ENCODE data around the gene HDAC2. TPM values are rescaled to one million over a fixed set of nuclear protein-coding genes. Genes with fewer than 3 reads are reported as not detected.

Gene HDAC2
- total and polyA plus RNA-seq, 2 experiments from 2014 or later: 343 to 355 TPM

DNA sequence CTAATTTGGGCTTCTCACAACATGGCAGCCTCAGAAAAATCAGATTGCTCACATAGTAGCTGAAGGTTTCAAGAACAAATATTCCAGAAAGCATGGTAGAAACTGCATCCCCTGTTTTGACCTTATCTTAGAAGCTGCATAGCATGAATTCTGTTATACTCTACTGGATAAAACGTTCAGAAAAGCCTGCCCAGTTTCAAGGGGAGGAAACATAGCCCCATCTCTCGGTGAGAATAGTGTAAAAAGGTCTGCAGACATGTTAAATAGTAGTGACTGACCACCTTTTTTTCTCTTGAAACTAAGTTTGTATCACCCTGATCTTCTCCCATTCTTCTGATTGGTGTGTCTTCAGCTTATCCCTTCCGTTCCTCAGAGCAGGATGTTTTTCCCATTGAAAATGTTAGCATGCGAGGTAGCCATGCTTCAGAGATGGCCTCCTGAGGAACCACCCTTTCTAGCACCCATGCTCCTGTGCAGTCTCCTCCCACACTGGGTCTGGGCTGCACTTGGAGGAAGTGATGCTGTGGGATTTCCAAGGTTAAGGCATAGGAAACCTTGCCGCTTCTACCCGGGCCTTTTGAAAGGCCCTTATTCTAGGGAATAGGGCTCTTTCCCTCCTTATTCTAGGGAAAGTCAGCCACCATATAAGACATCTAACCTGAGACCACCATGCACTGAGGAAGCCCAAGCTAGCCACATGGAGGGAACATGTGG lies 63.7 kb downstream of the HDAC2 start:
- no peaks in the 10 kb centered on the region for H3K79me2 ChIP-seq (replicated peaks; ENCODE audit: insufficient read depth)
- H3K36me3 ChIP-seq (ENCODE audit: insufficient read depth): no peaks in the 10 kb centered on the region
- no peaks in the 10 kb centered on the region for H3F3A ChIP-seq (replicated peaks; ENCODE audit: low read depth)
- TF ChIP-seq NANOG (IDR thresholded peaks at IDR 0.05; ENCODE audit: borderline replicate concordance) (no peak), ZNF114 (CRISPR knock-in tag; IDR thresholded peaks at IDR 0.05) (no peak), EZH2 (IDR thresholded peaks at IDR 0.05; ENCODE audit: low read depth, unreplicated experiment) (no peak), CREB1 (CRISPR knock-in tag; IDR thresholded peaks at IDR 0.05; ENCODE audit: low read depth) (no peak), JUNB (IDR thresholded peaks at IDR 0.05; ENCODE audit: unreplicated experiment) (no peak)
- TF ChIP-seq, protein P1, sequence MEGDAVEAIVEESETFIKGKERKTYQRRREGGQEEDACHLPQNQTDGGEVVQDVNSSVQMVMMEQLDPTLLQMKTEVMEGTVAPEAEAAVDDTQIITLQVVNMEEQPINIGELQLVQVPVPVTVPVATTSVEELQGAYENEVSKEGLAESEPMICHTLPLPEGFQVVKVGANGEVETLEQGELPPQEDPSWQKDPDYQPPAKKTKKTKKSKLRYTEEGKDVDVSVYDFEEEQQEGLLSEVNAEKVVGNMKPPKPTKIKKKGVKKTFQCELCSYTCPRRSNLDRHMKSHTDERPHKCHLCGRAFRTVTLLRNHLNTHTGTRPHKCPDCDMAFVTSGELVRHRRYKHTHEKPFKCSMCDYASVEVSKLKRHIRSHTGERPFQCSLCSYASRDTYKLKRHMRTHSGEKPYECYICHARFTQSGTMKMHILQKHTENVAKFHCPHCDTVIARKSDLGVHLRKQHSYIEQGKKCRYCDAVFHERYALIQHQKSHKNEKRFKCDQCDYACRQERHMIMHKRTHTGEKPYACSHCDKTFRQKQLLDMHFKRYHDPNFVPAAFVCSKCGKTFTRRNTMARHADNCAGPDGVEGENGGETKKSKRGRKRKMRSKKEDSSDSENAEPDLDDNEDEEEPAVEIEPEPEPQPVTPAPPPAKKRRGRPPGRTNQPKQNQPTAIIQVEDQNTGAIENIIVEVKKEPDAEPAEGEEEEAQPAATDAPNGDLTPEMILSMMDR (conservative IDR thresholded peaks at IDR 0.05; ENCODE audit: low read depth in 2 of 2): 0 out of 4 replicates have a peak, but pooled peaks of 1 of the 2 experiments have one; percentile 14
- Mint-ChIP-seq H3K4me3 (no peak overlapping the region), H3K36me3 (ENCODE audit: low read depth) (no peaks in the 10 kb centered on the region), H3K4me1 (peaks cover 2% of the 10 kb centered on the region; the same call in 1 of the 3 replicates), H3K9me3 (no peaks in the 10 kb centered on the region; the same call in 2 of the 3 replicates), H3K27me3 (ENCODE audit: insufficient read depth, low read depth, poor library complexity) (no peaks in the 10 kb centered on the region), H3K27ac (no peak overlapping the region)
- H4K20me1 ChIP-seq (replicated peaks; ENCODE audit: insufficient read depth): no peaks in the 10 kb centered on the region
- H3K4me1 ChIP-seq (ENCODE audit: insufficient read depth): no peaks in the 10 kb centered on the region
- DNase-seq (ENCODE audit: low spot score) (no peak), ATAC-seq (no peak)
- H2AFZ ChIP-seq: no peak overlapping the region
- no peak overlapping the region for H3K4me3 ChIP-seq
- H3K27ac ChIP-seq (ENCODE audit: low read depth): no peak overlapping the region
- no peaks in the 10 kb centered on the region; the same call in 1 of the 2 replicates for H3K9me2 ChIP-seq (ENCODE audit: insufficient read depth)
- no peak overlapping the region for H3K4me2 ChIP-seq
- H3K27me3 ChIP-seq (ENCODE audit: insufficient read depth): no peaks in the 10 kb centered on the region

DNA sequence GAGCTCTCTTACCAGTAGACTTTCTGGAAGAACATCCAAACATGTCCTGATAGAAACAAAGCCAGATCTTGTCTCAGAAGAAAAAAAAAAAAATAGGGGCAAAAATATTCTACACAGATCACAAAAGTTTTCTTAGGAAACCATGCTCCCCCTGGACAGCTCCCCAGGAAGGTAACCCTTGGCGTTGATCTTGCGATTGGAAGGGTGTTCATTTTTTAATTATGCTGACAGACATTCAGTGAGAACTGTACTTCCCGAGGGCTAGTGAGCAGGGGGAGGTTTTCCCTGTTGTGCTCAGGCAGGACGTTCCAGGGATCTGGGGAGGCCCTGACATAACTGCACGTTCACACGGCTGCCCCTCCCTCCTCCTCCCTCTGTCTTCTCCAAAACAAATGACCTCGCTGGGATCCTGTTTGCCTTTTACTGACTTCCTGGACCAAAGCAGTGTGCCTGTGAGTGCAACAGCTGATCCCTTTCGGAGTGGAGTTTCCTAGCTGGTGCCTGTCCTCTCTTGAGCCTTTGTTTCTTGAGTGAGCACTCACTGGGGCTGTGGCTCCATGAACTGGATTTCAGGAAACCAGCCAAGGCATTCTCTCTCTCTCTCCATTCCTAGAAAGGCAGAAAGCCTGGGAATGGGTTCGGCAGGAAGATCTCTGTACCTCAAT lies 67.2 kb downstream of the HDAC2 start:
- Histone ChIP-seq H3K4me1 (ENCODE audit: insufficient read depth) (no peaks in the 10 kb centered on the region), H3K36me3 (ENCODE audit: insufficient read depth) (no peaks in the 10 kb centered on the region), H3K9me2 (ENCODE audit: insufficient read depth) (peaks cover 7% of the 10 kb centered on the region), H3K27ac (ENCODE audit: low read depth) (no peak overlapping the region), H3K4me2 (no peak overlapping the region), H2AFZ (peak overlapping the region; percentile 72), H3K4me3 (no peak overlapping the region), H3K79me2 (replicated peaks; ENCODE audit: insufficient read depth) (no peaks in the 10 kb centered on the region), H3F3A (replicated peaks; ENCODE audit: low read depth) (no peaks in the 10 kb centered on the region), H3K27me3 (ENCODE audit: insufficient read depth) (no peaks in the 10 kb centered on the region), H4K20me1 (replicated peaks; ENCODE audit: insufficient read depth) (no peaks in the 10 kb centered on the region)
- no peak for ATAC-seq
- DNase-seq (ENCODE audit: low spot score): no peak
- Mint-ChIP-seq H3K27me3 (ENCODE audit: insufficient read depth, low read depth, poor library complexity) (peaks cover 3% of the 10 kb centered on the region), H3K4me3 (no peak overlapping the region), H3K27ac (no peak overlapping the region), H3K36me3 (ENCODE audit: low read depth) (no peaks in the 10 kb centered on the region), H3K4me1 (peaks cover 2% of the 10 kb centered on the region; the same call in 1 of the 3 replicates), H3K9me3 (no peaks in the 10 kb centered on the region; the same call in 2 of the 3 replicates)
- TF ChIP-seq EZH2 (IDR thresholded peaks at IDR 0.05; ENCODE audit: low read depth, unreplicated experiment) (no peak), EZH2phosphoT487 (IDR thresholded peaks at IDR 0.05; ENCODE audit: unreplicated experiment) (no peak), POLR2AphosphoS5 (IDR thresholded peaks at IDR 0.05; ENCODE audit: low read depth) (no peak), ZNF114 (CRISPR knock-in tag; IDR thresholded peaks at IDR 0.05) (no peak), JUNB (IDR thresholded peaks at IDR 0.05; ENCODE audit: unreplicated experiment) (no peak)
- TF ChIP-seq, protein P2, sequence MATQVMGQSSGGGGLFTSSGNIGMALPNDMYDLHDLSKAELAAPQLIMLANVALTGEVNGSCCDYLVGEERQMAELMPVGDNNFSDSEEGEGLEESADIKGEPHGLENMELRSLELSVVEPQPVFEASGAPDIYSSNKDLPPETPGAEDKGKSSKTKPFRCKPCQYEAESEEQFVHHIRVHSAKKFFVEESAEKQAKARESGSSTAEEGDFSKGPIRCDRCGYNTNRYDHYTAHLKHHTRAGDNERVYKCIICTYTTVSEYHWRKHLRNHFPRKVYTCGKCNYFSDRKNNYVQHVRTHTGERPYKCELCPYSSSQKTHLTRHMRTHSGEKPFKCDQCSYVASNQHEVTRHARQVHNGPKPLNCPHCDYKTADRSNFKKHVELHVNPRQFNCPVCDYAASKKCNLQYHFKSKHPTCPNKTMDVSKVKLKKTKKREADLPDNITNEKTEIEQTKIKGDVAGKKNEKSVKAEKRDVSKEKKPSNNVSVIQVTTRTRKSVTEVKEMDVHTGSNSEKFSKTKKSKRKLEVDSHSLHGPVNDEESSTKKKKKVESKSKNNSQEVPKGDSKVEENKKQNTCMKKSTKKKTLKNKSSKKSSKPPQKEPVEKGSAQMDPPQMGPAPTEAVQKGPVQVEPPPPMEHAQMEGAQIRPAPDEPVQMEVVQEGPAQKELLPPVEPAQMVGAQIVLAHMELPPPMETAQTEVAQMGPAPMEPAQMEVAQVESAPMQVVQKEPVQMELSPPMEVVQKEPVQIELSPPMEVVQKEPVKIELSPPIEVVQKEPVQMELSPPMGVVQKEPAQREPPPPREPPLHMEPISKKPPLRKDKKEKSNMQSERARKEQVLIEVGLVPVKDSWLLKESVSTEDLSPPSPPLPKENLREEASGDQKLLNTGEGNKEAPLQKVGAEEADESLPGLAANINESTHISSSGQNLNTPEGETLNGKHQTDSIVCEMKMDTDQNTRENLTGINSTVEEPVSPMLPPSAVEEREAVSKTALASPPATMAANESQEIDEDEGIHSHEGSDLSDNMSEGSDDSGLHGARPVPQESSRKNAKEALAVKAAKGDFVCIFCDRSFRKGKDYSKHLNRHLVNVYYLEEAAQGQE (IDR thresholded peaks at IDR 0.05; ENCODE audit: unreplicated experiment): no peak
- TF ChIP-seq, protein P1 (conservative IDR thresholded peaks at IDR 0.05; ENCODE audit: low read depth in 2 of 2): no peak
- TF ChIP-seq, protein P3, sequence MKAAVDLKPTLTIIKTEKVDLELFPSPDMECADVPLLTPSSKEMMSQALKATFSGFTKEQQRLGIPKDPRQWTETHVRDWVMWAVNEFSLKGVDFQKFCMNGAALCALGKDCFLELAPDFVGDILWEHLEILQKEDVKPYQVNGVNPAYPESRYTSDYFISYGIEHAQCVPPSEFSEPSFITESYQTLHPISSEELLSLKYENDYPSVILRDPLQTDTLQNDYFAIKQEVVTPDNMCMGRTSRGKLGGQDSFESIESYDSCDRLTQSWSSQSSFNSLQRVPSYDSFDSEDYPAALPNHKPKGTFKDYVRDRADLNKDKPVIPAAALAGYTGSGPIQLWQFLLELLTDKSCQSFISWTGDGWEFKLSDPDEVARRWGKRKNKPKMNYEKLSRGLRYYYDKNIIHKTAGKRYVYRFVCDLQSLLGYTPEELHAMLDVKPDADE (IDR thresholded peaks at IDR 0.05): no peak
